GM19455 (cell line): ENCODE measurements around the gene ID1.
"Not testable (repeated sequence)": the region's sequence is repeated elsewhere in the genome, so short reads cannot be mapped to it uniquely, and the experiment has no call there.

Experiments used
- ATAC-seq: cut with Tn5 transposase; IDR thresholded peaks from one replicate; pipeline ENCODE4 v1.9.1; 2021; ENCODE audit not compliant: unreplicated experiment

The ID1 gene

GRCh38 chr20:31632548-31633338 lies 27.7 kb downstream of the ID1 start:
- no peak for ATAC-seq

GRCh38 chr20:31633339-31633914 lies 28.3 kb downstream of the ID1 start:
- ATAC-seq: no peak

GRCh38 chr20:31637660-31638059 lies 32.6 kb downstream of the ID1 start, which contains the start of gene COX4I2:
TSS of gene COX4I2 (plus strand) at chr20:31637912. CDS start at chr20:31639018, 1,106 bp downstream.
- ATAC-seq: no peak

GRCh38 chr20:31638317-31638716 lies 33.2 kb downstream of the ID1 start:
- no peak for ATAC-seq

- no peak for ATAC-seq
Measured at GRCh38 chr20:31638816-31639215, 33.7 kb downstream of the ID1 start.

- no peak for ATAC-seq
Measured at GRCh38 chr20:31640259-31640658, 35.2 kb downstream of the ID1 start.

- ATAC-seq: no peak
Measured at GRCh38 chr20:31641391-31641790, 36.3 kb downstream of the ID1 start.

- ATAC-seq: no peak
Measured at GRCh38 chr20:31642837-31643236, 37.7 kb downstream of the ID1 start.

GRCh38 chr20:31643522-31643921 lies 38.4 kb downstream of the ID1 start:
- ATAC-seq: no peak

- ATAC-seq: no peak
Measured at GRCh38 chr20:31644701-31645100, 39.6 kb downstream of the ID1 start.

- ATAC-seq: not testable (repeated sequence)
Measured at GRCh38 chr20:31648104-31648503, 43.0 kb downstream of the ID1 start.

- no peak for ATAC-seq
Measured at GRCh38 chr20:31652917-31653396, 47.9 kb downstream of the ID1 start.

- no peak for ATAC-seq
Measured at GRCh38 chr20:31653561-31653960, 48.5 kb downstream of the ID1 start.

GRCh38 chr20:31654534-31654933 lies 49.4 kb downstream of the ID1 start:
- no peak for ATAC-seq
